Nephron (organoid): Measurements from ENCODE around the gene NCBP2.
A peak's percentile ranks its signal among the peaks of the same experiment; 100 is the strongest.

Experiments used
- H3K27ac Mint-ChIP-seq, 3 experiments: 2 replicates each; pipeline ENCODE4 v1.8.0; 2020; ENCODE audit warnings: mixed read lengths in 3 of 3, mild to moderate bottlenecking in 2 of 3, moderate library complexity in 1 of 3
- H3K27me3 Mint-ChIP-seq: 2 replicates; pipeline ENCODE4 v1.8.0; 2021; ENCODE audit warnings: low read depth, mild to moderate bottlenecking, moderate library complexity, mixed read lengths
- H3K36me3 Mint-ChIP-seq: 2 replicates; pipeline ENCODE4 v1.8.0; 2020; ENCODE audit warnings: low read depth, mixed read lengths
- H3K4me1 Mint-ChIP-seq: 2 replicates; pipeline ENCODE4 v1.8.0; 2020; ENCODE audit warnings: mixed read lengths
- H3K4me3 Mint-ChIP-seq, 3 experiments: 2 replicates each; pipeline ENCODE4 v1.8.0; 2020; ENCODE audit warnings: mild to moderate bottlenecking in 3 of 3, mixed read lengths in 3 of 3, moderate library complexity in 2 of 3
- H3K9me3 Mint-ChIP-seq: 2 replicates; pipeline ENCODE4 v1.8.0; 2020; ENCODE audit warnings: mixed read lengths
- TF ChIP-seq, protein P1 (sequence below), 3 experiments: fragments of 200-600 bp; sonication (generic); IDR thresholded peaks; one replicate each; pipeline ENCODE4 v1.5.0; 2021; ENCODE audit warnings: antibody characterized with exemption in 3 of 3; ENCODE audit not compliant: unreplicated experiment in 3 of 3

Gene NCBP2

DNA sequence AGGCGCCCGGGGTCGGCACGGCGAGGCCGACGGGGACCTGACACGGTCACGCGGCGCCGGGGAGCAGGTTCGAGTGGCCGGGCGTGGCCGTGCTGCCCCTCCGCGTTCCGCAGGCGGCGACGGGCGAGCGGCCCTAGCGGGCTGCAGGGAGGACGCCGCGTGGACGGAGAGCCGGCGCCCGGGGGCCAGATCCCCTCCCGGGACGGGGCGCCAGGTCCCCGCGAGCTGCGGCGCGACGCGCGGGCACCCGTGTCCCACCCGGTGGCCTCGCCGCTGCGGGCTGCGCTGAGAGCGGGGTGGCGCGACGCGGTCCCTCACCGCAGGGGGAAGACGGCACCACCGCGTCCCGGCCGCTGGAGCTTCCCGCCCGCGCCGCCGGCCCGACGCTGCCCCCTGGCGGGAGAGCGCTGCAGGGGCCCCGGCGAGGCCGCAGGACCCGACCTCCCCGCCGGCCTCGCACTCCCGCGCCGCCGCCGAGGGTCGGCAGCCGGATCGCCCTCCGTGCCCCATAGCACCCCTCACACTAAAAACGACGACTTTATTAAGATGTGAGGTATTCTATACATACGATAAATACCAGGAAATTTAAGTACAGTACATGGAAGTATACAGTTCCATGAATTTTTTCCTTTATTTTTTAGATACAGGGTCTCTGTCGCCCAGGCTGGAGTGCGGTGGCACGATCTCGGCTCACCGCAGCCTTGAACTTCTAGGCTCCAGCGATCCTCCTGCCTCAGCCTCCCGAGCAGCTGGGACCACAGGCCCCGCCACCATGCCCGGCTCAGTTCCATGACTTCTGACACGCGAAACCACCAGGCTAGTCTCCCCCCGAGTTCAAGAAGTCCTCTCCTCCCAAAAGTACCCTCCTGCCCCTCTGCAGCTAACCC lies 27.6 kb upstream of the NCBP2 start:
- Mint-ChIP-seq H3K36me3 (no peaks in the 10 kb centered on the region), H3K27ac (no peak overlapping the region), H3K9me3 (no peaks in the 10 kb centered on the region), H3K4me1 (no peaks in the 10 kb centered on the region), H3K4me3 (peak overlapping the region; percentile 82 to 87 (median 85)), H3K27me3 (peaks cover 53% of the 10 kb centered on the region)
- TF ChIP-seq, protein P1, sequence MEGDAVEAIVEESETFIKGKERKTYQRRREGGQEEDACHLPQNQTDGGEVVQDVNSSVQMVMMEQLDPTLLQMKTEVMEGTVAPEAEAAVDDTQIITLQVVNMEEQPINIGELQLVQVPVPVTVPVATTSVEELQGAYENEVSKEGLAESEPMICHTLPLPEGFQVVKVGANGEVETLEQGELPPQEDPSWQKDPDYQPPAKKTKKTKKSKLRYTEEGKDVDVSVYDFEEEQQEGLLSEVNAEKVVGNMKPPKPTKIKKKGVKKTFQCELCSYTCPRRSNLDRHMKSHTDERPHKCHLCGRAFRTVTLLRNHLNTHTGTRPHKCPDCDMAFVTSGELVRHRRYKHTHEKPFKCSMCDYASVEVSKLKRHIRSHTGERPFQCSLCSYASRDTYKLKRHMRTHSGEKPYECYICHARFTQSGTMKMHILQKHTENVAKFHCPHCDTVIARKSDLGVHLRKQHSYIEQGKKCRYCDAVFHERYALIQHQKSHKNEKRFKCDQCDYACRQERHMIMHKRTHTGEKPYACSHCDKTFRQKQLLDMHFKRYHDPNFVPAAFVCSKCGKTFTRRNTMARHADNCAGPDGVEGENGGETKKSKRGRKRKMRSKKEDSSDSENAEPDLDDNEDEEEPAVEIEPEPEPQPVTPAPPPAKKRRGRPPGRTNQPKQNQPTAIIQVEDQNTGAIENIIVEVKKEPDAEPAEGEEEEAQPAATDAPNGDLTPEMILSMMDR (IDR thresholded peaks at IDR 0.05; ENCODE audit: unreplicated experiment in 3 of 3), result peak; percentile 70 to 84 (median 74)

- peaks cover 59% of the 10 kb centered on the region for H3K27me3 Mint-ChIP-seq
- no peaks in the 10 kb centered on the region for H3K36me3 Mint-ChIP-seq
- H3K27ac Mint-ChIP-seq, result no peak overlapping the region
Measured at GRCh38 chr3:196969134-196969659, 26.9 kb upstream of the NCBP2 start.

GRCh38 chr3:196968233-196969133 lies 26.2 kb upstream of the NCBP2 start, which contains the start of gene PIGZ:
Gene PIGZ (minus strand): TSS chr3:196968833. CDS start chr3:196952031, 16,802 bp downstream.
- no peaks in the 10 kb centered on the region for H3K4me1 Mint-ChIP-seq
- no peak within 1 kb of the TSS for H3K27ac Mint-ChIP-seq
- H3K4me3 Mint-ChIP-seq, result peak within 1 kb of the TSS; percentile 72 to 83 (median 80)
- TF ChIP-seq, protein P1 (IDR thresholded peaks at IDR 0.05; ENCODE audit: unreplicated experiment in 3 of 3), result no peak
- no peaks in the 10 kb centered on the region for H3K9me3 Mint-ChIP-seq
- no peaks in the 10 kb centered on the region for H3K36me3 Mint-ChIP-seq
- peaks cover 59% of the 10 kb centered on the region for H3K27me3 Mint-ChIP-seq

More at GRCh38 chr3:196969134-196969659, 26.9 kb upstream of the NCBP2 start:
- TF ChIP-seq, protein P1 (IDR thresholded peaks at IDR 0.05; ENCODE audit: unreplicated experiment in 3 of 3), result no peak
- Mint-ChIP-seq H3K9me3 (no peaks in the 10 kb centered on the region), H3K4me1 (no peaks in the 10 kb centered on the region), H3K4me3 (peak overlapping the region; percentile 39 to 70 (median 70))

- Mint-ChIP-seq H3K4me3 (peak overlapping the region; percentile 72 to 83 (median 80)), H3K27me3 (peaks cover 58% of the 10 kb centered on the region), H3K4me1 (no peaks in the 10 kb centered on the region), H3K36me3 (no peaks in the 10 kb centered on the region), H3K9me3 (no peaks in the 10 kb centered on the region), H3K27ac (no peak overlapping the region)
- TF ChIP-seq, protein P1 (IDR thresholded peaks at IDR 0.05; ENCODE audit: unreplicated experiment in 3 of 3), result no peak
Measured at GRCh38 chr3:196967412-196968232, 25.3 kb upstream of the NCBP2 start.
